Activated naive CD8-positive, alpha-beta T cell treated with anti-CD3 and anti-CD28 coated beads for 36 hours (primary cell): Measurements from ENCODE around the gene KIAA1958. TPM values are rescaled to one million over a fixed set of nuclear protein-coding genes. Genes with fewer than 3 reads are reported as not detected.

ENCODE experiments used
- DNase-seq: peaks from one replicate; pipeline ENCODE4 v3.0.0; 2021
- H3K27ac Mint-ChIP-seq: one replicate; pipeline ENCODE4 v1.8.0; 2022; ENCODE audit warnings: mild to moderate bottlenecking, moderate library complexity, mixed read lengths
- H3K27me3 Mint-ChIP-seq: one replicate; pipeline ENCODE4 v1.8.0; 2022; ENCODE audit warnings: mild to moderate bottlenecking, mixed read lengths
- H3K36me3 Mint-ChIP-seq: one replicate; pipeline ENCODE4 v1.8.0; 2021; ENCODE audit warnings: mild to moderate bottlenecking, mixed read lengths
- H3K4me1 Mint-ChIP-seq: one replicate; pipeline ENCODE4 v1.8.0; 2021; ENCODE audit warnings: mixed read lengths
- H3K4me3 Mint-ChIP-seq: one replicate; pipeline ENCODE4 v1.8.0; 2022; ENCODE audit warnings: mild to moderate bottlenecking, moderate library complexity, mixed read lengths
- H3K9me3 Mint-ChIP-seq: one replicate; pipeline ENCODE4 v1.8.0; 2022; ENCODE audit warnings: mixed read lengths
- total RNA-seq, 2 experiments: library from RNA; stranded (reverse); gene quantifications; one replicate each; pipeline ENCODE4 v1.2.3, GENCODE V29; 2021

The KIAA1958 gene
- total RNA-seq, 2 experiments from 2014 or later = 8.4 to 8.8 TPM

DNA sequence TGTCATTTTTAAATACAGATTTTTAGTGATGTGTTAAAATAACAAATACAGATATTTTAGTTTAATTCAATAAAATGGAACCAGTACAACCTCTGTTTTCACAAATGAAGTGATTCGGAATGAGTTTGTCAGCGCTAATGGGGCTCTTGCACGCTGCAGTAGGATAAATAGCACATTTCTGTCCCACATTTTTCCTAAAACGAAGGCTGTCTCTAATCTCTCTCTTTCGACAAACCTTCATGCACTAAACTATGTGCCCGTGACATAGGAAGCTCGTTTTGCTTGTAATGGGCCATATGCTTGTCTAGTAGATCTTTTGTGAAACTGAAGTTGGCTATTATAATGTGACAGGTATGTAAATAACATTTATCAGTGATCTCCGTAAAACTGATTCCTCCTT lies 130.7 kb downstream of the KIAA1958 start:
- Mint-ChIP-seq H3K27ac (no peak overlapping the region), H3K27me3 (no peaks in the 10 kb centered on the region), H3K4me3 (no peak overlapping the region), H3K9me3 (no peaks in the 10 kb centered on the region), H3K4me1 (no peaks in the 10 kb centered on the region), H3K36me3 (peaks cover 3% of the 10 kb centered on the region)
- DNase-seq = no peak

DNA sequence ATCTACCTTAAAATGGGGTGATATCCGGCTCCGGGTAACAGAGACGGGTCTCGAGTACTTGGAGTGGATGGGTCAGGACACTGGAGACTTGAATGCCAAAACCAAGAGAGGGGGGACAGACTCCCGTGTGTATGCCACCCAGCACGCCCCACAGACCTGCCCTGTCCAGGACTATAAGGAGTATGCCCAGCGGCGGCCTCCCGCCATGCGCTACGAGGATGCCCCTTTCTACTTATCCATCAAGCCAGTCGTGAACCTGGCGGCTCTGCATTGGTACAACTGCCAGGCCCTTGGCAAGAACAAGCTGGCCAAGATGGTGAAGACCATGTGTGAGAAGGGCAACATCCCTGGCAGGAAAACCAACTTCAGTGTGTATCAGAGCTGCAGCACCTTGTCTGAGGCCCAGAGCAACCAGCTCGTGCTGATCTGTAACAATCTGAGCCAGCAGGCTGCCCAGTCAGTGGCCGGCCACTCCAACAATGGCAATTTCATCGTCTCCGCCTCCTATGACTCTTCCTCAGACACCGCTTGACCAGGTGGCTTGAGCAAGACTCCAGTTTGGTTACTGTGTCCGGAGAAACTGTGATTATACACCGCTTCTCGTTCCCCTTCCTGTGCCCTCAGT lies 131.9 kb downstream of the KIAA1958 start:
- H3K27me3 Mint-ChIP-seq = no peaks in the 10 kb centered on the region
- peaks cover 3% of the 10 kb centered on the region for H3K36me3 Mint-ChIP-seq
- no peaks in the 10 kb centered on the region for H3K9me3 Mint-ChIP-seq
- no peak overlapping the region for H3K27ac Mint-ChIP-seq
- H3K4me3 Mint-ChIP-seq = no peak overlapping the region
- no peak for DNase-seq
- no peaks in the 10 kb centered on the region for H3K4me1 Mint-ChIP-seq

DNA sequence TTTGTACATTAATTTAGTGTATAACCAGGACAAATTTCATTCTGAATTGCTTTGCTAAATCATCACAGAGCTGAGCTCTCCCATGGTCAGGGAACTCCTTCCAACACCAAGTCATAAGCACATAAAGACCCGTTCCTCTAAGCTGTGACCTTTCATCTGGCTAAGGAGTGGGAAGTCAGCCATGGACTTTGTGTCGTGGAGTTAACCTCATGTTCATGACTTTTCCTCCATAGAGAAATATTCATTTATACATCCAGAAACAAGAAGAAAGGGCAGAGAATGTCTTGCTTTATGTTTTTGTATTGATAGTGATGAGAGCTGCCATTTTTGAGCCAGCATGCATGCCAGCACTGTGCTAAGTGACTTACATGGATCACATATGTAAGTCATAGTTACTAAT lies 133.8 kb downstream of the KIAA1958 start:
- Mint-ChIP-seq H3K27me3 (no peaks in the 10 kb centered on the region), H3K27ac (no peak overlapping the region), H3K36me3 (peaks cover 3% of the 10 kb centered on the region), H3K9me3 (no peaks in the 10 kb centered on the region), H3K4me3 (no peak overlapping the region), H3K4me1 (no peaks in the 10 kb centered on the region)
- DNase-seq = no peak

DNA sequence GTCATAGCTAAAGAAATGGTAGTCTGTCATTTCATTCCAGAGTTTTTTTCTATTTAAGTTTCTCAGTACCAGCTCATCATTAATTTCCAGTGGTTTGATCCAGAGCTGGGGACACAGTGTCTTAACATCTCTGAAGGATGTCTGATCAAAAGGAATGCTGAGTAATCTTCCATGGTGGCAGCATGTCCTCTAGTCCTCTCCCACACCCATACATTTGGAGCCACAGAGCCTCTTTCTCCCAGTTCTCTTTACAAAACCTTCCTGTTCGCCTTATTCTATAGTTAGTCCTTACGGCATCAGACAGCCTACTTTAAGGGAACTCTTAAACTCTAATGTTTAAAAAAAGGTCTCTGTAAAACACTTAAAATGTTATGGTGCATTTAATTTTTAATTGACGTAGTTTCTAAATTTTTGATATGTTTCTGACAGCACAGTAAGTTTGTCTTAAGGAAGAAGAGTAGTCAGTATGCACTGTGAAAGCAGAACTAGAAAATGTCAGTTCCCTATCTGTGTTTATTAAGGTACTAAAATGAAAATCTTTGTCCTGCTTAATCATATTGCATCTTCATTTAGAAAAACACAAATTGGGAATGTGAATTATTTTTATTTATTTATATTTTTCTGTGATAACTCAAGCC lies 134.5 kb downstream of the KIAA1958 start:
- no peaks in the 10 kb centered on the region for H3K4me1 Mint-ChIP-seq
- H3K27ac Mint-ChIP-seq = no peak overlapping the region
- DNase-seq = no peak
- peaks cover 3% of the 10 kb centered on the region for H3K36me3 Mint-ChIP-seq
- H3K27me3 Mint-ChIP-seq = no peaks in the 10 kb centered on the region
- no peaks in the 10 kb centered on the region for H3K9me3 Mint-ChIP-seq
- H3K4me3 Mint-ChIP-seq = no peak overlapping the region

DNA sequence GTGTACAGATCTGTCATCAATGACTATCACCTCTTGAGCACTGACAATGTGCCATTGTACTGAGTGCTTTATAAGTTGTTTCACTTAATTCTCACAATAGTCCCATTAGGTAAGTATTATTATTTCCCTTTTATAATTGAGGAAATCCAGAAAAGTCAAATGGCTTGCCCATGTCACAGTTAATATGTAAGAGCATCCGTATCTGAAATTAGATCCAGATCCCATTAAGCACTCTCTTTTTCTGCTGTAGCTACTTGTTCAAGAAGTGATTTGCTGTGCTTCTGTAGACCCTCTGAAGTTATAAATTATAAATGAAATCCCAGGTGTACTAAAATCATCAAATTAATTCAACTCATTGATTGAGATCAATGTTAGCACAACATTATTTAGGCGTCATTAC lies 136.6 kb downstream of the KIAA1958 start:
- Mint-ChIP-seq H3K4me3 (no peak overlapping the region), H3K27me3 (no peaks in the 10 kb centered on the region), H3K27ac (no peak overlapping the region), H3K9me3 (no peaks in the 10 kb centered on the region), H3K36me3 (no peaks in the 10 kb centered on the region), H3K4me1 (no peaks in the 10 kb centered on the region)
- no peak for DNase-seq

DNA sequence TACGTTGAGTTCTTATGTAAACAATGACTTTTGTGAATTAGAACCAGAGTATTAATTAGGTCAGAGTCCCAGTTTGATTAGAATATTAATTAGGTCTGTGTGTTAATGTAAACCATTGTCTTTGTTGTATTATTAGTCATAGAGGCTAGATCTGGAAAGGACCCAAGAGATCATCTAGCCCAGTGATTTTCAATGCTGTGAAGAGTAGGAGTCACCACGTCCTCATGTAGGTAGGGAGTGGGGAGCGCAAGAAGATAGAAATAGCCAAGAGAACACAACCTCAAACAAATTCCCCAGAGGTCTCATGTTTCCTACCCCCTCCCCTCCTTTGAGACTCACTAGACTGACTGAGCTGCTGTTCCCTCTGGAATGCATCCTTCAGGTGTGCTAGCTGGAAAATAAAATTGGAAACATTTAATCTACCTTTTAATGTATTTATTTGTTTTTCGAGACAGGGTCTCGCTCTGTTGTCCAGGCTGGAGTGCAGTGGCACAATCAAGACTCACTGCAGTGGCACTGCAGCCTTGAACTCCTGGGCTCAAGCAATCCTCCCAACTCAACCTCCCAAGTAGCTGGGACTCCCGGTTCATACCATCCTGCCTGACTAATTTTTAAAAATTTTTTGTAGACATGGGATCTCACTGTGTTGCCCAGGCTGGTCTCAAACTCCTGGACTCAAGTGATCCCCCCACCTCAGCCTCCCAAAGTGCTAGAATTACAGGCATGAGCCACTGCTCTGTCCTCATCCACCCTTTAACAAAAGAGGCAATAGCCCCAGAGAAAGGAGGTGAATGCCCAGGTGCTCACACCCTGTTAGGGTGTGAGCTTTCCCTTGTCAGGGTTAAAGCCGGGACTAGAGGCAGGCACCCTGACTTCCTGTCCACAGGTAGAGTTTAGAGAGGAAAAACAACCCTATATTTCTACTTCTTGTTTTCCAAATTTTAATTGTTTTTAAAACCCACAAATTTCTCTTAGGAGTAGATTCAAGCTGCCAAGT lies 138.4 kb downstream of the KIAA1958 start:
- no peak overlapping the region for H3K27ac Mint-ChIP-seq
- DNase-seq = no peak
- H3K4me3 Mint-ChIP-seq = no peak overlapping the region
- no peaks in the 10 kb centered on the region for H3K9me3 Mint-ChIP-seq
- H3K27me3 Mint-ChIP-seq = no peaks in the 10 kb centered on the region
- no peaks in the 10 kb centered on the region for H3K36me3 Mint-ChIP-seq
- no peaks in the 10 kb centered on the region for H3K4me1 Mint-ChIP-seq

DNA sequence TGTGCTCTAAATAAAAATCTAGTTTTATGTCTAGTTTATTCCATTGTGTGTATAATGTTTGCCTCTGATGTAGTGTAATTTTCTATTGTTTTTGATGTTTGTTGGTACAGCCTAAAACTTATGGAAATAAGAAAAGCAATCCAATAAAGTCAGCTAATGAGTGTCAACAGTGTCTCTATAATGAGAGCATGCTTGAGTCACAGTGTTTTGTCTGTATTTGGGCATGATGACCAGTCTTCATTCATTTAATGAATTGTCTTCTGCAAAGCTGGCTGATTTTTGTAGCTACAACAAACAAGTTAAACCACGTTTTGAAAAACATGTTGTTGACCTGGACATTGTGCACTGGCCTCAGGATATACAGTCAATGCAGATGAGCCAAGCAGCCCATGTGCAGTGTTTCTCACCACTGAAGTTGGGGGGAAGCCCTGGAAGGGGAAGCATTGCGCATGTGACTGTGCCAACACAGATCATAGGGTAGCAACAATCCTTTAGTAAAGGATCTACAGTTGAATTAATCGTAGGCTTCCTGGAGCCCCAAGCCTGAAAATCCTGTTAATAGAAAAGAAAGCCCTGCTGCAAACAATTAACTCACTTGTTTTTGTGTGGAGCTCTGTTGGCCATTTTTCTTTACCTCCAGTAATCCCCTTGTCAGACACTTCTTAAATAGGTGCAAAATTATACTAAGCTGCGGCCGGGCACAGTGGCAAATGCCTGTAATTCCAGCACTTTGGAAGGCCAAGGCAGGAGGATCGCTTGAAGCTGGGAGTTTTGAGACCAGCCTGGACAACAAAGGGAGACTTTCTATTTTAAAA lies 143.3 kb downstream of the KIAA1958 start:
- H3K36me3 Mint-ChIP-seq = no peaks in the 10 kb centered on the region
- H3K27ac Mint-ChIP-seq = no peak overlapping the region
- no peak for DNase-seq
- H3K9me3 Mint-ChIP-seq = no peaks in the 10 kb centered on the region
- no peaks in the 10 kb centered on the region for H3K27me3 Mint-ChIP-seq
- no peak overlapping the region for H3K4me3 Mint-ChIP-seq
- no peaks in the 10 kb centered on the region for H3K4me1 Mint-ChIP-seq

DNA sequence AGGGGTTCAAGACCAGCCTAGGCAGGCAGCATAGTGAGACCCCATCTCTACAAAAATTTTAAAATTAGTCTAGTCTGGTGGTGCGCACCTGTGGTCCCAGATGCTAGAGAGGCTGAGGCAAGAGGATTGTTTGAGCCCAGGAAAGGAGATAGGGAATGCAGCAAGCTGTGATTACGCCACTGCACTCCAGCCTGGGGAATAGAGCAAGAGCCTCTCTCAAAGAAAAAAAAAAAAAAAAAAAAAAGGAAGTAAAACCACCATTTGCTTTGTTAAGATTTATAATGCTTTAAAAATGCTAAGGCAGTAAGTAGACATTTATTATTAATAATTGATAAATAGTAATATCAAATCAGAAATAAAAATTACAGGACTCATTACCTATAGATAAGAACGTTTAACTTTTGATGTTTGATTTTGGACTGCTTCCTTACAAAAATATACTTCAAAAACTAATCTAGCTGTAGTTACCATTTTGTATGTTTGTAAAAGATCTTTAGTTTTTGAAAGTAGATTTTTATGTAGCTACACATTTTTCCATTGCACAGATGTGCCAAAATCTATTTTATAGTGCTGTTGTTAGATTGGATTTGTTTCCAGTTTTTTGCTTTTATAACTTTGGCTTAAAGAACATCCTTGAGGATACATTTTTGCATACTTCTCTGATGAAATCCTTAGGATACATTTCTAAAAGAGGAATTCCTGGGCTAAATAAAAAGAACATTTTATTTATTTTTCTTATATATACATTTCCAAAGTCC lies 144.9 kb downstream of the KIAA1958 start:
- no peaks in the 10 kb centered on the region for H3K36me3 Mint-ChIP-seq
- no peak for DNase-seq
- no peaks in the 10 kb centered on the region for H3K27me3 Mint-ChIP-seq
- H3K4me3 Mint-ChIP-seq = no peak overlapping the region
- no peaks in the 10 kb centered on the region for H3K9me3 Mint-ChIP-seq
- no peaks in the 10 kb centered on the region for H3K4me1 Mint-ChIP-seq
- no peak overlapping the region for H3K27ac Mint-ChIP-seq

DNA sequence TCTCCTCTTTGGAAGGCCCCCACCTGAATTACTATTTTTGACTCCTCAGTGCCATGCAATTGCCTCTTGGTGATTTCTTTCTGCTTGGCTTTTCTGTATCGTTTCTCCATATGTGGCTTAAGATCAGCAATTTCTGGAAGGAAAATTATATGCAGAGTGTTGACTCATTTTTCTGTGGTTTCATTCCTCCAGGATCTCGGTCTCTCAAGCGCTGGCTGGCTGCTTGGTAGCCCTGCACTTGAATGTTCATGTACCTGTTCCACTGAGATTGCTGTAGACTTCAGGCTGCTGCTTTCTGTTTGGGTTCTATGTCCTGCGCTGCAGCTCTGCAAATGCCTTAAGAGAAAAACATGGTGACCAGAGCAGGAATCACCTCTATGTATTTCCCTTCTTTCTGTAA lies 153.7 kb downstream of the KIAA1958 start:
- H3K9me3 Mint-ChIP-seq = peaks cover 9% of the 10 kb centered on the region
- no peaks in the 10 kb centered on the region for H3K4me1 Mint-ChIP-seq
- peaks cover 22% of the 10 kb centered on the region for H3K36me3 Mint-ChIP-seq

DNA sequence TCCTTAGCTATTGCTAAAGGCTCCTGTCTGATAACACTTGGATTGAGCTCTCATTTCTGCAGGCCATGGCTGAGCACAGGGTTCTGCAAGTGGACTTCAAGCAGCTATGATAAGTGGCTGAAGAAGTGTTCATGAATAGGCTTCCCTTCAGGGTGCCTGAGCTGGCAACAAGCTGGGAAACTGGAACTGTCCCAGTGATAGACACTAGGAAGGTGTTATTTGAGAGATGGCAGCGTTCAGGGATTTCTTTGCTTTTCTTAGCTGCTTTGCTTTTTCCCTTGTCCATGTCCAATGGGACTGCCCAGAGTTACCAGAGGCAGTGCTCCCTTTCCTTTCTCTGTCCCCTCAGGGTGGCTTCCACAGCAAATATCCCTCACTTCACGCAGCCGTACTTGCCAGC lies 155.5 kb downstream of the KIAA1958 start:
- peaks cover 12% of the 10 kb centered on the region for H3K9me3 Mint-ChIP-seq
- no peaks in the 10 kb centered on the region for H3K27me3 Mint-ChIP-seq
- H3K36me3 Mint-ChIP-seq = peaks cover 38% of the 10 kb centered on the region
- H3K27ac Mint-ChIP-seq = no peak overlapping the region
- no peaks in the 10 kb centered on the region for H3K4me1 Mint-ChIP-seq
- no peak overlapping the region for H3K4me3 Mint-ChIP-seq
- no peak for DNase-seq

More for the DNA sequence above, 153.7 kb downstream of the KIAA1958 start:
- Mint-ChIP-seq H3K27me3 (no peaks in the 10 kb centered on the region), H3K4me3 (no peak overlapping the region), H3K27ac (no peak overlapping the region)
- DNase-seq = no peak

DNA sequence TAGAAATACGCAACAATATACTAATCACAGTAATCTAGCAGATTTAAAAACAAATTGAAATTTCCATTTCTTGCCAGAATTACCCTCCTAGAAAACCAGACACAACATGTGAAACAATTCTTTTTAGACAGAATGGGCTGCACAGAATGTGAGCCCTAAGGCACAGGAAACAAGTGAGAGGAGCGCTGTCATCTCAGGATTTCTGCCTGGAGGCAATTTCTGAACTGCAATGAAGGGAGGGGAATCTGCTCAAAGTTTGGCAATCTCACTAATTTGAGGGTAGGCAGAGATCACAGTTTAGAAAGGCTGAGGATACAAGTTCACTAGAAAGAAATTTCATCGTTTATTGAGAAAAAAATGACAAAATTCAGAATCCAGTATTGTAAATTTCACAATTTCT lies 161.0 kb downstream of the KIAA1958 start:
- peaks cover 44% of the 10 kb centered on the region for H3K36me3 Mint-ChIP-seq
- no peaks in the 10 kb centered on the region for H3K4me1 Mint-ChIP-seq
- H3K4me3 Mint-ChIP-seq = no peak overlapping the region
- H3K27ac Mint-ChIP-seq = no peak overlapping the region
- peaks cover 19% of the 10 kb centered on the region for H3K9me3 Mint-ChIP-seq
- DNase-seq = no peak
- H3K27me3 Mint-ChIP-seq = no peaks in the 10 kb centered on the region

DNA sequence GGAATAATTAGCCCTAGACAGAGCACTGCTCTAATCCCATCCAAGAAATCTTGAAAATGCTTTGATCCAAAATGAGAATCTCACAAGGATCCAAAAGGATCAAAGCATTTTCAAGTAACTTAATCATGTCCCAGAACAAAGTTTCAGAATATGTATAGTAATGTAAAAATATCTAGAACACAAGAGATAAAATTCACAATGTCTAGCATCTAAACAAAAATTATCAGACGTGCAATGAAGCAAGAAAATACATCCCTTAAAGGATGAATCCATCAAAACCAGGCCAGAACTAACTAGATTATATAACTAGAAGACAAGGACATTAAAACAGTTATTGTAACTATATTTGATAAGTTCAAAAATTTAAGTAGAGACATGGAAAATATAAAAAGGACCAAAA lies 162.0 kb downstream of the KIAA1958 start:
- no peak overlapping the region for H3K27ac Mint-ChIP-seq
- no peaks in the 10 kb centered on the region for H3K27me3 Mint-ChIP-seq
- H3K36me3 Mint-ChIP-seq = peaks cover 44% of the 10 kb centered on the region
- H3K4me1 Mint-ChIP-seq = no peaks in the 10 kb centered on the region
- DNase-seq = no peak
- H3K9me3 Mint-ChIP-seq = peaks cover 19% of the 10 kb centered on the region
- no peak overlapping the region for H3K4me3 Mint-ChIP-seq

DNA sequence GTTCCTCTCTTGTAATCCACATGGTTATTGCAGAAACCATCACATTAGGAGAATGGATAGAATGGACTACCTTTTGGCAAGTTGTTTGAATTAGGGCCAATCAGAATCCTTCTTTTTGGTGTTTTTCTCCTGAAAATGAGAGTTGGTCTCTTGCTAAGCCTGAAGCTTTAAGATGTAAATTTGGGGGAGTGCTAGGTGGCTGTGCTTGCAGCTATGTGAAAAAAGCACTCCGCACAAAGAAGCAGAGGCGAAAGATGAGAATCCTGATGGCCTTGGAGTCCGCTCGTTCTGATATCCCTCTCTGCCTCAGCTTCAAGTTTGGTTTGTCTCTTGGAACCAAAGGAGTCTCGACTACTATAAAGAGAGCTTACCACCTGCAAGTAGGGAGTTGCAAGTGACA lies 167.7 kb downstream of the KIAA1958 start:
- H3K4me3 Mint-ChIP-seq = no peak overlapping the region
- no peaks in the 10 kb centered on the region for H3K27me3 Mint-ChIP-seq
- H3K9me3 Mint-ChIP-seq = peaks cover 4% of the 10 kb centered on the region

DNA sequence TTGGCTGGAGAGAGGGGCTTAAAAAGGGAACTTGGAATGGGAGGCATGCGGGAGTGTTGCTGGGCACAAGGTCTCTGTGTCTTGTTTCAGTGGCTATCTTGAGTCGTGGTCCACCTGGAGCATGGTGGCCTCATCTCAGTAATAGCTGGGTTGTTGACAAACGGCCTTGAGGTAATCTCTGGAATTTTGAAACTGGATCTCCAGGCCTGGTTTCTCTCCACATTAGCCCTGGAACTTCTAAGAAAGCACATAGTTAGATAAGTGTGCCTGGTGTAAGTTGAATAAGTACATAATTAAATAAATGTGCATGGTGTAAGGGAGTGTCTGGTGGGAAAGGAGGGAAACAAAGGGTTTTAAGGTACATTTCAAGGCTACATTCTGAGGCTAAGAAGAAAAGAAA lies 169.0 kb downstream of the KIAA1958 start:
- H3K36me3 Mint-ChIP-seq = peaks cover 10% of the 10 kb centered on the region
- no peak overlapping the region for H3K27ac Mint-ChIP-seq
- no peaks in the 10 kb centered on the region for H3K27me3 Mint-ChIP-seq
- H3K4me3 Mint-ChIP-seq = no peak overlapping the region
- H3K9me3 Mint-ChIP-seq = no peaks in the 10 kb centered on the region
- no peak for DNase-seq
- H3K4me1 Mint-ChIP-seq = no peaks in the 10 kb centered on the region

More for the DNA sequence above, 167.7 kb downstream of the KIAA1958 start:
- Mint-ChIP-seq H3K27ac (no peak overlapping the region), H3K4me1 (no peaks in the 10 kb centered on the region), H3K36me3 (peaks cover 10% of the 10 kb centered on the region)
- DNase-seq = no peak
